ENCODE data around the gene UNC93B1. TPM values are rescaled to one million over a fixed set of nuclear protein-coding genes. Genes with fewer than 3 reads are reported as not detected.

The UNC93B1 gene
- total and polyA plus RNA-seq, 2 of the 13 experiments (the other 11 are each of a cell fraction or from before 2014, with no cell fraction given): 8.8 to 18.9 TPM

DNA sequence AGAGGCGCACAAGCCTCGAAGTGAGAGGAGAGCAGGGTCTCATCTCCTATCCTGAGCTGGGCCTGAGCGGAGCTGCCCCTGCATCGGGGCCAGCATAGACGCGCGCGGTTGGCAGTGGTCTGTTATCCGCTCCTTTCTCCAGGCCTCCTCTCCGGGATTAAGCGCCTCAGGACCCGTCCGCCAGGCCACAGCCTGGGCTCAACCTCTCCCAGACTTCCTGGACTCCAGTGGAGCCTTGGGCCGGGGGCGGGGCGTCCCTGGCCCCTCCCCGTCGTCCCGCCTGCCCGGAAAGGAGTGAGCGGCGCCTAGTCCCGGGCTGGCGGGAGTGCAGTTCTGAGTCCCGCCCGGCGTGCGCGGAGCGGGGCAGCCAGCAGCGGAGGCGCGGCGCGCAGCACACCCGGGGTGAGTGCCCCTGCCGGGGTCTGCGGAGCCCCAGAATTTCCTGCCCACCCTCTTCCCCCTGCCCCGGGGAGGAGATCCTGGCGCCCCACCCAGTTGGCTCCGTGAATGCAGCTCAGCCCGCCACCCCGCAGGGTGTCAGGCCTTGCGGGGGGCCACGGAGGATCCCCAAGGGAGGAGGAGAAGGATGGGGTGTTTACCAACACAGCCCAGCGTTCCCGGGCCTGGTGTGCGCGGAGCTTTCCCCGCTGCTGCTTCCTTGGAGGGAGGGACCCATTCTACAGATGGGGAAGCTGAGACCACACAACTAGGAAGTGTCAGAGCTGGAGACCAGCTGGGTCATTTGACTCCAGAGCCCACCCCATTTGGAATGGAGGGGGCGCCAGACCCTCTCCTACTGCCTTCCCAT is 35.0 kb upstream of the UNC93B1 start, which contains the start of gene TCIRG1 (continued):
- TF ChIP-seq, protein P1, sequence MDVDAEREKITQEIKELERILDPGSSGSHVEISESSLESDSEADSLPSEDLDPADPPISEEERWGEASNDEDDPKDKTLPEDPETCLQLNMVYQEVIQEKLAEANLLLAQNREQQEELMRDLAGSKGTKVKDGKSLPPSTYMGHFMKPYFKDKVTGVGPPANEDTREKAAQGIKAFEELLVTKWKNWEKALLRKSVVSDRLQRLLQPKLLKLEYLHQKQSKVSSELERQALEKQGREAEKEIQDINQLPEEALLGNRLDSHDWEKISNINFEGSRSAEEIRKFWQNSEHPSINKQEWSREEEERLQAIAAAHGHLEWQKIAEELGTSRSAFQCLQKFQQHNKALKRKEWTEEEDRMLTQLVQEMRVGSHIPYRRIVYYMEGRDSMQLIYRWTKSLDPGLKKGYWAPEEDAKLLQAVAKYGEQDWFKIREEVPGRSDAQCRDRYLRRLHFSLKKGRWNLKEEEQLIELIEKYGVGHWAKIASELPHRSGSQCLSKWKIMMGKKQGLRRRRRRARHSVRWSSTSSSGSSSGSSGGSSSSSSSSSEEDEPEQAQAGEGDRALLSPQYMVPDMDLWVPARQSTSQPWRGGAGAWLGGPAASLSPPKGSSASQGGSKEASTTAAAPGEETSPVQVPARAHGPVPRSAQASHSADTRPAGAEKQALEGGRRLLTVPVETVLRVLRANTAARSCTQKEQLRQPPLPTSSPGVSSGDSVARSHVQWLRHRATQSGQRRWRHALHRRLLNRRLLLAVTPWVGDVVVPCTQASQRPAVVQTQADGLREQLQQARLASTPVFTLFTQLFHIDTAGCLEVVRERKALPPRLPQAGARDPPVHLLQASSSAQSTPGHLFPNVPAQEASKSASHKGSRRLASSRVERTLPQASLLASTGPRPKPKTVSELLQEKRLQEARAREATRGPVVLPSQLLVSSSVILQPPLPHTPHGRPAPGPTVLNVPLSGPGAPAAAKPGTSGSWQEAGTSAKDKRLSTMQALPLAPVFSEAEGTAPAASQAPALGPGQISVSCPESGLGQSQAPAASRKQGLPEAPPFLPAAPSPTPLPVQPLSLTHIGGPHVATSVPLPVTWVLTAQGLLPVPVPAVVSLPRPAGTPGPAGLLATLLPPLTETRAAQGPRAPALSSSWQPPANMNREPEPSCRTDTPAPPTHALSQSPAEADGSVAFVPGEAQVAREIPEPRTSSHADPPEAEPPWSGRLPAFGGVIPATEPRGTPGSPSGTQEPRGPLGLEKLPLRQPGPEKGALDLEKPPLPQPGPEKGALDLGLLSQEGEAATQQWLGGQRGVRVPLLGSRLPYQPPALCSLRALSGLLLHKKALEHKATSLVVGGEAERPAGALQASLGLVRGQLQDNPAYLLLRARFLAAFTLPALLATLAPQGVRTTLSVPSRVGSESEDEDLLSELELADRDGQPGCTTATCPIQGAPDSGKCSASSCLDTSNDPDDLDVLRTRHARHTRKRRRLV (CRISPR knock-in tag; IDR thresholded peaks at IDR 0.05): no peak
- TF ChIP-seq EZH2 (conservative IDR thresholded peaks at IDR 0.05; ENCODE audit: low read depth, low read length) (no peak), HOXA5 (CRISPR knock-in tag; IDR thresholded peaks at IDR 0.05) (no peak), ZNF557 (CRISPR knock-in tag; IDR thresholded peaks at IDR 0.05) (0 out of 2 replicates have a peak, but pooled peaks have one; percentile 40), ZNF619 (CRISPR knock-in tag; IDR thresholded peaks at IDR 0.05) (no peak), TSC22D2 (CRISPR knock-in tag; IDR thresholded peaks at IDR 0.05; ENCODE audit: borderline replicate concordance) (no peak), RFXAP (CRISPR knock-in tag; IDR thresholded peaks at IDR 0.05; ENCODE audit: borderline replicate concordance) (0 out of 2 replicates have a peak, but pooled peaks have one; percentile 15), TBX3 (IDR thresholded peaks at IDR 0.05; ENCODE audit: borderline replicate concordance) (no peak), IRX3 (CRISPR knock-in tag; IDR thresholded peaks at IDR 0.05; ENCODE audit: borderline replicate concordance, low read depth) (no peak), ZBTB20 (CRISPR knock-in tag; IDR thresholded peaks at IDR 0.05; ENCODE audit: borderline replicate concordance, low read depth) (no peak), ZNF121 (CRISPR knock-in tag; IDR thresholded peaks at IDR 0.05) (0 out of 2 replicates have a peak, but pooled peaks have one; percentile 12), ZFY (CRISPR knock-in tag; IDR thresholded peaks at IDR 0.05) (peak; percentile 78), MXD4 (CRISPR knock-in tag; IDR thresholded peaks at IDR 0.05) (no peak)
- TF ChIP-seq, protein P2, sequence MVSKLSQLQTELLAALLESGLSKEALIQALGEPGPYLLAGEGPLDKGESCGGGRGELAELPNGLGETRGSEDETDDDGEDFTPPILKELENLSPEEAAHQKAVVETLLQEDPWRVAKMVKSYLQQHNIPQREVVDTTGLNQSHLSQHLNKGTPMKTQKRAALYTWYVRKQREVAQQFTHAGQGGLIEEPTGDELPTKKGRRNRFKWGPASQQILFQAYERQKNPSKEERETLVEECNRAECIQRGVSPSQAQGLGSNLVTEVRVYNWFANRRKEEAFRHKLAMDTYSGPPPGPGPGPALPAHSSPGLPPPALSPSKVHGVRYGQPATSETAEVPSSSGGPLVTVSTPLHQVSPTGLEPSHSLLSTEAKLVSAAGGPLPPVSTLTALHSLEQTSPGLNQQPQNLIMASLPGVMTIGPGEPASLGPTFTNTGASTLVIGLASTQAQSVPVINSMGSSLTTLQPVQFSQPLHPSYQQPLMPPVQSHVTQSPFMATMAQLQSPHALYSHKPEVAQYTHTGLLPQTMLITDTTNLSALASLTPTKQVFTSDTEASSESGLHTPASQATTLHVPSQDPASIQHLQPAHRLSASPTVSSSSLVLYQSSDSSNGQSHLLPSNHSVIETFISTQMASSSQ (IDR thresholded peaks at IDR 0.05; ENCODE audit: low read depth): no peak
- TF ChIP-seq, protein P2 (CRISPR knock-in tag; IDR thresholded peaks at IDR 0.05; ENCODE audit: borderline replicate concordance): no peak
- TF ChIP-seq, protein P3, sequence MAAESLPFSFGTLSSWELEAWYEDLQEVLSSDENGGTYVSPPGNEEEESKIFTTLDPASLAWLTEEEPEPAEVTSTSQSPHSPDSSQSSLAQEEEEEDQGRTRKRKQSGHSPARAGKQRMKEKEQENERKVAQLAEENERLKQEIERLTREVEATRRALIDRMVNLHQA (CRISPR knock-in tag; IDR thresholded peaks at IDR 0.05): no peak
- TF ChIP-seq, protein P4, sequence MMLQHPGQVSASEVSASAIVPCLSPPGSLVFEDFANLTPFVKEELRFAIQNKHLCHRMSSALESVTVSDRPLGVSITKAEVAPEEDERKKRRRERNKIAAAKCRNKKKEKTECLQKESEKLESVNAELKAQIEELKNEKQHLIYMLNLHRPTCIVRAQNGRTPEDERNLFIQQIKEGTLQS (CRISPR knock-in tag; IDR thresholded peaks at IDR 0.05): no peak
